HG03108 (cell line): Measurements from ENCODE around the gene GALK1.
A peak's percentile ranks its signal among the peaks of the same experiment; 100 is the strongest.
"Not testable (repeated sequence)": the region's sequence is repeated elsewhere in the genome, so short reads cannot be mapped to it uniquely, and the experiment has no call there.

Experiments
- ATAC-seq: cut with Tn5 transposase; IDR thresholded peaks from one replicate; pipeline ENCODE4 v1.9.1; 2021; ENCODE audit warnings: moderate library complexity; ENCODE audit not compliant: unreplicated experiment

The GALK1 gene

DNA sequence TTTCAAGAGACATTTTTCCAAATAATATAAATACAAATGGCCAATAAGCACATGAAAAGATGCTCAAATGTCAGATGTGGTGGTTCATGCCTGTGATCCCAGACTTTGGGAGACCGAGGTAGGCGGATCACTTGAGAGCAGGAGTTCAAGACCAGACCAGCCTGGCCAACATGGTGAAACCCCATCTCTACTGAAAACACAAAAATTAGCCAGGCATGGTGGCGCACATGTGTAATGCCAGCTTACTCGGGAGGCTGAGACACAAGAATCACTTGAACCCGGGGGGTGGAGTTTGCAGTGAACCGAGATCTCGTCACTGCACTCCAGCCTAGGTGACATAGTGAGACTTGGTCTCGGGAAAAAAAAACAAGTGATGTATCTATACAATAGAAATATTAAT is 2.9 kb upstream of the GALK1 start:
- ATAC-seq: no peak

DNA sequence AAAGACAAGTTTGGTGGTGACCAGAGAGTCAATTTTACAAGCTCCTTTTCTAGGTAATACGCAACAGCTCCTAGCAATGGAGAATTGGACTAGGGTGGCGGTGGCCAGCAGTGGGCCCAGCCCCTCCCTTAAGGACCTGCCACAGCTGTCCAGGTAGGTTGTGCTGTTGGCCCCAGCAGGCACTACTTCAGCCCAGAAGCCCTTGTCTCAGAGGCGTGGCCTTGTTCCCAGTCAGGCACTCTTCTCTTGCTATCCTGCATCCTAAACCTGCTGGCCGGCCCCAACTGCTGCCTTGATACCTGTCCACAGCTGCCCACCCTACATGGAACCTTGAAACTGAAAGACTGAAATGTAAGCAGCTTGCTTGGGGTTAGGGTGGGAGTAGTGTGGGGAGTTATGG is 989 bp upstream of the GALK1 start:
- no peak for ATAC-seq

DNA sequence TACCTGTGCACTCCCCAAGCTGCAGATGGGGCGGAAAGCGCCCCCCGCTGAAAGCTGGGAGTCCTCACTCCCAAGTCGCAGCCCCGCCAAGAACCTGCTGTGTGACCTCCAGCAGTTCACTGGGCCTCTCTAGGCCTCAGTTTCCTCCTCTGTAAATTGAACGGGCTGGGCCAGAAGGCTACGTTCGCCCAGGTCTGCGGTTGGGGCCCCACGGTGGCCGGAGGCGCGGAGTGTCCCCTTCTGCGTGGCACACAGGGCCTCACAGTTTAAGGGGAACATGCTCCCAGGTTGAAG is 628 bp downstream of the GALK1 start:
- no peak for ATAC-seq

DNA sequence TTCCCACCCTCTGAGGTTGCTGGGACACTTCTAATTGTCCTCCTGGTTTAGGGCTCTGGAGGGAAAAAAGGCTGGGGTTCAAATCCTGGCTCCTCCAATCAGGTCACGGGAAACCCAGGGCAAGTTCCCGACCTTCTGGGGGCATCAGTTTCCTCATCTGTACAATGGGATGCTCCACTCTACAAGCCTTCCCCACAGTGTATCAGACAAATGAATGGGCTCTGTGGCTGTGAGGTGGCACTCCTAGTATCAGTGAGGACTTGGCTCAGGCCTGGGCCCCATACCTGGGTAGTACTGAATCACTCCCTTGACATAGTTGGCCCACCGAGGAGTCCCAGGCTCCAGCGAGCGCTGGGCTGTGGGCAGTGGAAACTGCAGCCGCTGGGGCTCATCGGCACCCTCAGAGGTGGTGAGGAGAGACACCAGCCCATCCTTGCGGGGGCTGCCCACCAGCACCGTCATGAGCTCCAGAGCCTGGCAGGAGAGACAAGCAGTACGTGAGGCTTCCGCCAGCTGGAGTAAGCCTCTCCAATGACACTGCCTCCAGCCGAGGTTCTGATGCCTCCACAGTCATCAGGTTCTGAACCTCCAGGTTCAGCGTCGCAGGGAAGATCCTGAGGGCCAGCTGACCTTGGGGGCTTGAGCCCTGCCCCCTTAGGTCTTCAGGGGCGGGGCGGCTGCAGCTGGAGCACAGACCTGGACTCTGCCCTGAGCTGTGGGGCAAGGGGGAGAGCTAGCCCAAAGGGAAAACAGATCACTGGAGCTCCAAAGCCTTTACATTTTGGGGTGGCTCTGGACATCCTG is 1.2 kb downstream of the GALK1 start:
- ATAC-seq: no peak

DNA sequence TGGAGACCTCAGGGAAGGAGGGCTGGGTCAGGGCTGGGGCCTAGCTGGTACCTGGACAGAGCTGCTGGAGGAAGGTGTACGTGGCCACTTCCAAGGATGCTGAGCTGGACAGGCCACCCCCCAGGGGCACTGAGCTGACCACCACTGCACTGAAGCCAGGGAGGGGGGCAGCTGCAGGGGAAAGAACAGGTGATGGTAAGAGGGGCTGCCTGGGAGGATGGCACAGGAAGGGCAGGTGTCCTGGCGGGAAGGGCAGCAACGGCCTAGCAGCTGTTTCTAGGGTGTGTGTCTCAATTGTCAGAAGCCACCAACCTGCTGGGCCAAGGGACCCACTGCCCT is 1.8 kb downstream of the GALK1 start:
- ATAC-seq: no peak

DNA sequence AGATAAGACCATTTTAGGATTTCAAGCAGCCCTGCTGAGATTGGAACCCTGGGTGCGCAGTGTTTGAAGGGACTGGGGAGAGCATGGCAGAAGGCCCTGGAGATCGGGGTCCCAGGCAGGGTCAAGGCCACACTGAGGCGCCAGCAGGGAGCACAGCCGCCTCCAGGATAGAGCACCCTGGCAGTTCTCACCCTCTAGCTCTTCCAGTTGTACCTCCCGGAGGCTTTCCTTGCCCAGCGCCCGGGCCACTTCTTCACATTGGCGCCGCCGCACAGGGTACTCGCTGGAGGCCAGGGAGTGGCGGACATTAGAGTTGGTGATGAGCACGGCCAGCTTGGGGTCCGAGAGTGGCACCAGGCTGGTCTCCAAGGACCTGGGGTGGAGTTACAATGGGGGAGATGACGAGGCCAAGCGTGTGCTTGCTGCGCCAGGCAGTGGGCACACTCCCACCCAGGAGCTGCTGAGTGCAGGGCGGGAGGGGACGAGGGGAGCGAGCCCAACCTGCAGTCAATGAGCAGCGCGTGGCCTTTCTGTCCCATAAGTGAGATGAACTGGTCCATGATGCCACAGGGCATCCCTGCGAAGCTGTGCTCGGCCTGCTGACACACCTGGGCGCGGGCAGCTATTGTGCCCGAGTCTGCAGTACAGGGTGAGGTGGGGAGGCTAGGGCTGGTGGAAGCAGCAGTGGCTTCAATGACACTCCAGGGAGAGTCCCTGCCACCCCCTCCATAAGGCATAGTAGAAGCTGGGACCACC is 2.3 kb downstream of the GALK1 start:
- ATAC-seq: no peak

DNA sequence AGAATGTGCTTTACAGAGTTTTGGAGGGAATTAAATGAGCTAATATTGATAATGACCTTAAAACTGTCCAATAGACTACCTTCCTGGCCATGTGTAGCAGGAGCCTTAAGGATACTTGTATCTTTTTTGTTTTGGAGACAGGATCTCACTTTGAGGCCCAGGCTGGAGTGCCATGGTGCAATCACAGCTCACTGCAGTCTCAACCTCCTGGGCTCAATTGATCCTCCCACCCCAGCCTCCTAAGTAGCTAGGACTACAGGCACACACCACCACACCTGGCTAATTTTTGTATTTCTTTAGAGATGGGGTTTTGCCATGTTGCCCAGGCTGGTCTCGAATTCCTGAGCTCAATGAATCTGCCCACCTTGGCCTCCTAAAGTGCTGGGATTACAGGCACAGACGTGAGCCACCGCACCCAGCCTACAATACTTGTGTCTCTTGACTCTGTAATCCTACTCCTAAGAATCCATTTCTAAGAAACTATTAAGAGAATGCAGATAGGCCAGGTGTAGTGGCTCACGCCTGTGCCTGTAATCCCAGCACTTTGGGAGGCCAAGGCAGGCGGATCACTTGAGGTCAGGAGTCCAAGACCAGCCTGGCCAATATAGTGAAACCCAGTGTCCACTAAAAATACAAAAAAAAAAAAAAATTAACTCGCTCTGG is 4.9 kb downstream of the GALK1 start:
- ATAC-seq: not testable (repeated sequence)

DNA sequence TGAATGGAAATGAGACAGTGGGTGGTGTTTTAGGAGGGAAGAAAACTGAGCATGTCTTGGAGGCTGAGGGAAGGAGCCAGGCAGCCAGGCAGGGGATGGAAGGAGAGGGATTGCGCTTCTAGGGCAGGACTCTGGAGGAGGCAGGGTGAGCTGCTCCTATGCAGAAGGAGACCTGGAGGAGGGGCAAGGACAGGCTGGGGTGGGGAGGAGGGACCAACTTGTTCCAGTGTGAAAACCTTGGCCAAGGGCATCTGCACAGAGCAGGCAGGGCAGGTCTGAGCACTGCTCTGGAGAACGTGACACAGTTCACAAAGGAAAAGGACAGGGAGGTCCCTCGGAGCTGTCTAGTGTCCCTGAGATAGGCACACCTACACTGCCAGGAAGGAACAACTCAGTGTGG is 5.5 kb downstream of the GALK1 start:
- ATAC-seq: no peak

DNA sequence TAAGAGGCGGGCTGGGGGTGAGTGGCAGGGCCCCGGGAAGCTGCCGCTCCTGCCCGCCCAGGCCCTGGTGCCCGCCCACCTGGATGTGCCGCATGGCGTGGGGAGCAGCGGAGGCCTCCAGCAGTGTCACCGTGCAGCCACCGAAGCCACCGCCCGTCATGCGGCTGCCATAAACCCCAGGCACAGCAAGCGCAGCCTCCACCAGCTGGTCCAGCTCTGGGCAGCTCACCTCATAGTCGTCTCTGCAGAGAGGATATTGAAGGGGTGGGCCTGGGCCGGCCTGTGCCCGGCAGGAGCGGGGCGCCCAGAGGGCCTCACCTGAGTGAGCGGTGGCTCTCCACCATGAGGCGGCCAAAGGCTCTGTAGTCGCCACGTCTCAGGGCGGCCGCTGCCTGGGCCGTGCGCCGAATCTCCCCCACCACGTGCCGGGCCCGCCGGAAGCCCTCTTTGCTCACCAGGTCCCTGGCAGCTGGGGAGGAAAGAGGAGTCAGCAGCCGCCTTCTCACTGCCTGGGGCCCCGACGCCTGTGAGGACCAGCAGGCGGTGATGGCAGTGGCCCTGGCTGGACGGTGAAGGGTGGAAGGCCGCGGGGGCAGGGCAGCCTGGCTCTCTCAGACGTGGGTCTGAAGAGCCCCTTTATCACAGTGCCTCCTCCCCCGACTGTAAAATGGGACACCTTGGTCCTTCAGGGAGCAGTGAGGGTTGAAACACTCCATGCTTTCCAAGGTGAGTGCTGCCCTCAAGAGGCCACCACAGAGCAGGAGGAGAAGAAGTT is 6.7 kb downstream of the GALK1 start:
- ATAC-seq: no peak

DNA sequence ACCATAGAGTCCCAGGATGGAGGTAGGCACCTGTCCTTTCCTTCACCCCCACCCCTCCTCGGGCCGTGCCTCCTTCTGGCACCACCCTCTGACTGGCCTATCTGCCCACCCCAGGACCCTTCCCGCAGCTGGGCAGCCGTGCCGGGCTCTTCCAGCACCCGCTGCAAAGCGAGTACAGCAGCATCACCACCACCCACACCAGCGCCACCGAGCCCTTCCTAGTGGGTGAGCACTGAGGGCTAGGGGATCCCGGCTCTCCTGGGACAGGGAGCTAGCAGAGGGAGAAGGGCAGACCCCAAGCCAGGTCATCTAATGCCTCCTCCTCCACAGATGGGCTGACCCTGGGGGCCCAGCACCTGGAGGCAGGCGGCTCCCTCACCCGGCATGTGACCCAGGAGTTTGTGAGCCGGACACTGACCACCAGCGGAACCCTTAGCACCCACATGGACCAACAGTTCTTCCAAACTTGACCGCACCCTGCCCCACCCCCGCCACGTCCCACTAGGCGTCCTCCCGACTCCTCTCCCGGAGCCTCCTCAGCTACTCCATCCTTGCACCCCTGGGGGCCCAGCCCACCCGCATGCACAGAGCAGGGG is 7.8 kb downstream of the GALK1 start:
- ATAC-seq: no peak

DNA sequence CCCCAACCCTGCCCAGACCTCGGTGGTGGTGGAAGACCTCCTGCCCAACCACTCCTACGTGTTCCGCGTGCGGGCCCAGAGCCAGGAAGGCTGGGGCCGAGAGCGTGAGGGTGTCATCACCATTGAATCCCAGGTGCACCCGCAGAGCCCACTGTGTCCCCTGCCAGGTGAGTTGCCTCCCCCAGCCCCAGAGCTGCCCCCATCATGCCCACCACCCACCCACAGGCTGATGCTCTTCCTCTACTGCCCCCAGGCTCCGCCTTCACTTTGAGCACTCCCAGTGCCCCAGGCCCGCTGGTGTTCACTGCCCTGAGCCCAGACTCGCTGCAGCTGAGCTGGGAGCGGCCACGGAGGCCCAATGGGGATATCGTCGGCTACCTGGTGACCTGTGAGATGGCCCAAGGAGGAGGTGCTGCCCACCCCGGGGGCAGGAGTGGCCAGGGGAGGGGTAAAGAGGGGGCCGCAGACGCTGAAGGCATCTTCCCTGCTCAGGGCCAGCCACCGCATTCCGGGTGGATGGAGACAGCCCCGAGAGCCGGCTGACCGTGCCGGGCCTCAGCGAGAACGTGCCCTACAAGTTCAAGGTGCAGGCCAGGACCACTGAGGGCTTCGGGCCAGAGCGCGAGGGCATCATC is 8.4 kb downstream of the GALK1 start:
- no peak for ATAC-seq

DNA sequence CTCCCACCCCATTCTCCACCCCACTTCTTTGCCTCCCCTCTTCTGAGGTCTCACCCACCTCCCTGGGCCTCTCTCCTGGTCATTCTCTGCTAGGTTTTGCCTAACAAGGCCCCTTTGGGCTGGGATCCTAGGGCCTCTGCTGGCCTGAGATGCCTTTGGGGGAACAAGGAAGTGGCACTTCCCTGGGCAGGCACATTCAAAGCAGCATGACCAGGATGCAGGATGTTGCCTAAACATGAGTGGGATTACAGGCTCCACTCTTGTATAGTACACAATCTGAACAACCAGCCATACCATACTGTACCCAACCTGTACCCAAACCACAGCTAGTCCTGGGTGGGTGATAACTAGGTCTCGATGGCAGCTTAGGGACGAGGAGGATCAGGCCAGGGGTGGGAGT is 9.0 kb downstream of the GALK1 start:
- no peak for ATAC-seq

DNA sequence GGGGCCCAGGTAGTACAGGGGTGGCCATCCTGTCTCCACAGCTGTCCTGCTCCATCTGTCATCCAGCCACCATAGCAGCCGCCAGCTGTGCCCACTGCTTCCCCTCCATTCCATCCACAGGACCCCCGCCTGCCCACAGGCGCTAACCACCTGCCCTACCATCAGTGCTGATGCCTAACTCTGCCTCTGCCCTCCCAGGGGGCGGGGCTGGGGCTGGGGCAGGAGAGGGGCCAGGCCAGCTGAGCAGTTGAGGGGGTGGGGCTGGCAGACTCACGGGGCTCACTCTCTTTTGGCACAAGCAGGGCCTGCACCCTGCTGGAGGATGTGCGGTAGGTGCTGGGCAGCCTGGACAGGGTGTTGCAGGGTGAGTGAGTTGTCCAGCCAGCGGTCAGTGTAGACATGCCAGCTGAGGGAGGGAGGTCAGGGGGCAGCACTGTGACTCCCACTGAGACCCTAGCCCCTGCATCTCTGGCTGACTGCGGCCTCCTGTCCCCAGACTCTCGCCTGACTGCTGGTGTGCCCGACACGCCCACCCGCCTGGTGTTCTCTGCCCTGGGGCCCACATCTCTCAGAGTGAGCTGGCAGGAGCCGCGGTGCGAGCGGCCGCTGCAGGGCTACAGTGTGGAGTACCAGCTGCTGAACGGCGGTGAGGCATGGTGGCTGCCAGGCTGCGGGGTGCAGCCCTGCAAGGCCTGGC is 9.6 kb downstream of the GALK1 start:
- no peak for ATAC-seq

DNA sequence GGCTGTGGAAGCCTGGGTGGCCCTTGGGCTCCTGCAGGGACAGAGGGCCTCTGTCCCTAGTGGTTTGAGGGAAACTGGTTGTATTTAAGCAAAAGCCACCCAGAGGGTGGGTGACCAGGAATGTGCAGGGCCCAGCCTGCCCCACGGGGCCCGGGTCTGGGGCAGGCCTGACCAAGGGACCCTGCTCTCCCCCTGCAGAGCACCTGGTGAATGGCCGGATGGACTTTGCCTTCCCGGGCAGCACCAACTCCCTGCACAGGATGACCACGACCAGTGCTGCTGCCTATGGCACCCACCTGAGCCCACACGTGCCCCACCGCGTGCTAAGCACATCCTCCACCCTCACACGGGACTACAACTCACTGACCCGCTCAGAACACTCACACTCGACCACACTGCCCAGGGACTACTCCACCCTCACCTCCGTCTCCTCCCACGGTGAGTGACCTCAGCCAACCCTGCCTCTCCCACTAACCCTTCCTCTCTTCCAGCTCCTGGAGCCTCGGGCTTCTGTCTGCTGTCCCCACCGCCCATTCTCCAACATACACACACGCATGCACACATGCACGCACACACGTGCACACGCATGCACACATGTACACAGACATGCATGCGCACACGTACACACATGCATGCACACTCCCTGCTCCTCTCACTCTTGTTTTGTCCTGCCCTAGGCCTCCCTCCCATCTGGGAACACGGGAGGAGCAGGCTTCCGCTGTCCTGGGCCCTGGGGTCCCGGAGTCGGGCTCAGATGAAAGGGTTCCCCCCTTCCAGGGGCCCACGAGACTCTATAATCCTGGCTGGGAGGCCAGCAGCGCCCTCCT is 10.4 kb downstream of the GALK1 start:
- ATAC-seq: no peak

DNA sequence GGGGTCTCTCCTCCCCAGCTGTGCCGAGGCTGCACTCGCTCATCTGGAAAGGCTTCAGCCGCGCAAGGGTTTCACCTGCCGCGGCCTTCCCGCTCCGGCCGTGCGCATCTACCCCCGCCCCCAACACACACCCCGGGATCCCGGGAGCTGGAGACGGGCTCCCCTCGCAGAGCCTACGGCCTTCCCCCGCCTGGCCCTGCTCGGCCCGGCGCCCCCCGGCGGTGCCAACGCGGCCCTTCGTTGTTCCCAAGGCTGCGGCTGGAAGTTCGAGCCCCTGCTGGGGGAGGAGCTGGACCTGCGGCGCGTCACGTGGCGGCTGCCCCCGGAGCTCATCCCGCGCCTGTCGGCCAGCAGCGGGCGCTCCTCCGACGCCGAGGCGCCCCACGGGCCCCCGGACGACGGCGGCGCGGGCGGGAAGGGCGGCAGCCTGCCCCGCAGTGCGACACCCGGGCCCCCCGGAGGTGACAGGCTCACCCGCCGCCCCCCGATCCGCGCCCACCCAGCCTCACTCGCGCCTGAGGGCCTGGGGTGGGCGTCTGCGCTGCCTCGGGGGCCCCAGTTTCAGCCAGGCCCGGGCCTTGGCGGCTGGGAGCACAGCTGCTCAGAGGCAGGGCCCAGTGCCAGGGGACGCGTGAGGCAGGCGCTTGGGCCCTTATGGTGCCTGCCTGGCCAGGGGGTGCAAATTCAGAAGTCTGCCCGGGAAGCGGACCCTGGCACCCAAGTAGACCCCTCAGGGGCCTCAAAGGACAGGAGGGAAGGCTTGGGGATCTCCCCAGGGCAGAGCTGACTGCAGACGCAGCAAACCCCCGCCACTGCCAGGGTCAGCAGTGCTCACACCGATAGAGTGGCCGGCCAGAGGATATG is 11.2 kb downstream of the GALK1 start:
- ATAC-seq: peak; percentile 58

DNA sequence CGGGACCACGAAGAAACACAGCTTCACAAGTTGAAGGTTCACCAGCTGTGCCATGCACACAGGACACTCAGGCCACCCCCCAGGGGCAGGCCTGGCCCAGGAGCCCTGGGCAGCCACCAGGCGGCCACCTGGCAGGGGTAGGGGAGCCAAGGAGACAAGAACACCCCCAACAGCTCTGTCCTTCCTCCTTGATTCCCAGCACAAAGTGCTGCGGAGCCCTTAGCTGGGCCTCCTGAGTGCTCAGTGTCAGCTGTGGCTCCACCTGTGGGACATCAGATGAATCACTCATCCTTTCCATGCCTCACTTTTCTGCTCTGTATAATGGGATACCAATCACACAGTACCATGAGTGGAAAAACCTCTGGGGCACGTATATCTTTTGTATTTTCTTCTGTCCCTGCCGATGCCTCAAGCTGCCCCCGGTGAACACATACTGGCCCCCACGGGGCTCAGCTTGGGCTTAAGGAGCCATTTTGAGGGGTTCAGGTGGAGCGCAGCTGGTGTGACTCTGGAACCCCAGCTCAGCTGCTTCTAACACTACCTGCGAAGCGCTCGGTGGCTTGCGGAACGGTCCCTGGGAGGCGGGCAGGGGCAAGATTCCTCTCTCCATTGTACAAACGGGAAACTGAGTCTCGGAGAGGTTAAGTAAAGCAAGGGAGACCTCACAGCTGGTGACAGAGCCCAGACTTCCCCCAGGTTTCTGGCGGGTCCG is 12.0 kb downstream of the GALK1 start:
- no peak for ATAC-seq

DNA sequence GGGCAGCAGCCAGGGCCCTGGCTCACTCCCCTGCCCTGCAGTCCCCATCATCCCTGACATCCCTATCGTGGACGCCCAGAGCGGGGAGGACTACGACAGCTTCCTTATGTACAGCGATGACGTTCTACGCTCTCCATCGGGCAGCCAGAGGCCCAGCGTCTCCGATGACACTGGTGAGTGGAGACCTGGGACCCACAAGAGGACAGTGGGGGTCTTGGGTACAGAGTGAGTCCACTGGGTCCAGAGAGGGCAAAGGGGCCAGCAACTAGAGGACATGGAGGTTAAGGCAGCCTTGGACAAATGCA is 12.6 kb downstream of the GALK1 start:
- no peak for ATAC-seq
